ENCODE results near the gene CNOT6. TPM values are rescaled to one million over a fixed set of nuclear protein-coding genes. Genes with fewer than 3 reads are reported as not detected.

CNOT6 gene
- total RNA-seq, 1 donor from 2014 or later, result 41.7 TPM

GRCh38 chr5:180540050-180540694 is 46.0 kb downstream of the CNOT6 start:
- H2AFZ ChIP-seq (ENCODE audit: low read depth, low read length), result no peak overlapping the region
- peaks cover 44% of the 10 kb centered on the region for H4K20me1 ChIP-seq (ENCODE audit: insufficient read depth, low read length)
- DNase-seq (ENCODE audit: low read depth), result no peak
- FAIRE-seq, result no peak
- H3K4me1 Mint-ChIP-seq (ENCODE audit: low read depth, unreplicated experiment), result no peaks in the 10 kb centered on the region
- TF ChIP-seq EZH2 (IDR thresholded peaks at IDR 0.05; ENCODE audit: insufficient read depth, low read length) (no peak), CTCF (IDR thresholded peaks at IDR 0.05; ENCODE audit: insufficient read depth, low read depth, low read length) (no peak)
- H3K27me3 Mint-ChIP-seq (ENCODE audit: low read depth, unreplicated experiment), result no peaks in the 10 kb centered on the region
- no peak overlapping the region for H3K9ac ChIP-seq (ENCODE audit: low read length)
- peaks cover 25% of the 10 kb centered on the region for H3K36me3 Mint-ChIP-seq (ENCODE audit: low read depth, unreplicated experiment)
- no peak overlapping the region for H3K4me3 ChIP-seq (ENCODE audit: insufficient read depth, low read depth, low read length)
- H3K4me3 Mint-ChIP-seq (ENCODE audit: unreplicated experiment), result no peak overlapping the region
- H3K79me2 ChIP-seq (ENCODE audit: insufficient read depth, low read length), result peaks cover 80% of the 10 kb centered on the region
- no peaks in the 10 kb centered on the region for H3K9me3 ChIP-seq (ENCODE audit: insufficient read depth, low read depth, low read length)
- no peaks in the 10 kb centered on the region for H3K27me3 ChIP-seq (ENCODE audit: insufficient read depth, low read length)
- H3K27ac ChIP-seq (ENCODE audit: low read depth, low read length), result no peak overlapping the region
- H3K36me3 ChIP-seq (ENCODE audit: insufficient read depth, low read length), result peaks cover 2% of the 10 kb centered on the region
- no peak overlapping the region for H3K4me2 ChIP-seq (ENCODE audit: low read length)
- no peaks in the 10 kb centered on the region for H3K9me3 Mint-ChIP-seq (ENCODE audit: unreplicated experiment)
- H3K27ac Mint-ChIP-seq (ENCODE audit: unreplicated experiment), result no peak overlapping the region
- no peaks in the 10 kb centered on the region for H3K4me1 ChIP-seq (ENCODE audit: insufficient read depth, low read length)

DNA sequence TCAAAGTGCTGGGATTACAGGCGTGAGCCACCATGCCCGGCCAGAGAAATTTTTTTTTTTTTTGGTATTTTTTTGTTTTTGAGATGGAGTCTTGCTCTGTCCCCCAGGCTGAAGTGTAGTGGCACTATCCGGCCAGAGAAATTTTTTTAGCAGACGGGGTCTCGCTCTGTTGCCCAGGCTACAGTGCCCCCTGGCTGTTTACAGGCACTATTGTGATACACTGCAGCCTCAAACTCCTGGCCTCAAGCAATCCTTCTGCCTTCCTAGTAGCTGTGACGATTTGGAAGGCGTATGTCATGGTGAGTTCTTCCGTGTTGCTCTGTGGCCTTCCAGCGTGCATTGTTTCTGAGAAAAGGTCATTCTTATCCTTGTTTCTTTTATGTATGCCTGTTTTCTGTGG is 47.5 kb downstream of the CNOT6 start:
- Histone ChIP-seq H3K9ac (ENCODE audit: low read length) (no peak overlapping the region), H3K27ac (ENCODE audit: low read depth, low read length) (no peak overlapping the region), H3K27me3 (ENCODE audit: insufficient read depth, low read length) (no peaks in the 10 kb centered on the region), H3K4me3 (ENCODE audit: insufficient read depth, low read depth, low read length) (no peak overlapping the region), H3K9me3 (ENCODE audit: insufficient read depth, low read depth, low read length) (no peaks in the 10 kb centered on the region), H3K79me2 (ENCODE audit: insufficient read depth, low read length) (peaks cover 83% of the 10 kb centered on the region), H2AFZ (ENCODE audit: low read depth, low read length) (no peak overlapping the region), H3K4me1 (ENCODE audit: insufficient read depth, low read length) (no peaks in the 10 kb centered on the region), H4K20me1 (ENCODE audit: insufficient read depth, low read length) (peaks cover 39% of the 10 kb centered on the region), H3K36me3 (ENCODE audit: insufficient read depth, low read length) (peaks cover 2% of the 10 kb centered on the region), H3K4me2 (ENCODE audit: low read length) (no peak overlapping the region)
- peaks cover 20% of the 10 kb centered on the region for H3K36me3 Mint-ChIP-seq (ENCODE audit: low read depth, unreplicated experiment)
- H3K4me3 Mint-ChIP-seq (ENCODE audit: unreplicated experiment), result no peak overlapping the region
- no peak for TF ChIP-seq CTCF (IDR thresholded peaks at IDR 0.05; ENCODE audit: insufficient read depth, low read depth, low read length)
- no peak for TF ChIP-seq EZH2 (IDR thresholded peaks at IDR 0.05; ENCODE audit: insufficient read depth, low read length)
- no peaks in the 10 kb centered on the region for H3K4me1 Mint-ChIP-seq (ENCODE audit: low read depth, unreplicated experiment)
- DNase-seq (ENCODE audit: low read depth) (no peak), FAIRE-seq (no peak)
- no peaks in the 10 kb centered on the region for H3K27me3 Mint-ChIP-seq (ENCODE audit: low read depth, unreplicated experiment)
- no peak overlapping the region for H3K27ac Mint-ChIP-seq (ENCODE audit: unreplicated experiment)
- H3K9me3 Mint-ChIP-seq (ENCODE audit: unreplicated experiment), result no peaks in the 10 kb centered on the region

DNA sequence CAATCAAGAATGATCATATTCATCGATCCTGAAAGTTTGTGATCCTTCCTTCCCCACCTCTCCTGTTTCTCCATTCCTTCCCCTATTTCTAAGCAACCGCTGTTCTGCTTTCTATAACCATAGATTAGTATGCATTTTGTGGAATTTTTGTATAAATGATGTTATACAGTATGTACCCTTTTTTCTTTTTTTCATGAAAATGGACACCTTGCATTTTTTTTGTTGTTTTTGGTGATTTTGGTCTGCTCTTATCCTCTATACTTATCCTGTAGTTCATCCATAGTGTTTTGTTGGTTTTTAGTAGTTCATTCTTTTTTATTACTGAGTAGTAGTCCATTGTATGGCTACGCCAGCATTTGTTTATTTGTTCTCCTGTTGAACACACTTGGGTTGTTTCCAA is 51.1 kb downstream of the CNOT6 start:
- H3K27me3 ChIP-seq (ENCODE audit: insufficient read depth, low read length), result no peaks in the 10 kb centered on the region
- no peaks in the 10 kb centered on the region for H3K4me1 Mint-ChIP-seq (ENCODE audit: low read depth, unreplicated experiment)
- H2AFZ ChIP-seq (ENCODE audit: low read depth, low read length), result no peak overlapping the region
- no peaks in the 10 kb centered on the region for H3K4me1 ChIP-seq (ENCODE audit: insufficient read depth, low read length)
- DNase-seq (ENCODE audit: low read depth), result no peak
- H3K27me3 Mint-ChIP-seq (ENCODE audit: low read depth, unreplicated experiment), result no peaks in the 10 kb centered on the region
- H3K27ac ChIP-seq (ENCODE audit: low read depth, low read length), result no peak overlapping the region
- FAIRE-seq, result no peak
- no peaks in the 10 kb centered on the region for H3K36me3 ChIP-seq (ENCODE audit: insufficient read depth, low read length)
- H3K9ac ChIP-seq (ENCODE audit: low read length), result no peak overlapping the region
- H4K20me1 ChIP-seq (ENCODE audit: insufficient read depth, low read length), result peaks cover 45% of the 10 kb centered on the region
- no peak overlapping the region for H3K27ac Mint-ChIP-seq (ENCODE audit: unreplicated experiment)
- H3K4me3 Mint-ChIP-seq (ENCODE audit: unreplicated experiment), result peak overlapping the region; percentile 43
- H3K4me2 ChIP-seq (ENCODE audit: low read length), result no peak overlapping the region
- TF ChIP-seq EZH2 (IDR thresholded peaks at IDR 0.05; ENCODE audit: insufficient read depth, low read length) (no peak), CTCF (IDR thresholded peaks at IDR 0.05; ENCODE audit: insufficient read depth, low read depth, low read length) (no peak)
- H3K4me3 ChIP-seq (ENCODE audit: insufficient read depth, low read depth, low read length), result no peak overlapping the region
- H3K79me2 ChIP-seq (ENCODE audit: insufficient read depth, low read length), result peaks cover 78% of the 10 kb centered on the region
- H3K9me3 Mint-ChIP-seq (ENCODE audit: unreplicated experiment), result no peaks in the 10 kb centered on the region
- peaks cover 19% of the 10 kb centered on the region for H3K36me3 Mint-ChIP-seq (ENCODE audit: low read depth, unreplicated experiment)
- no peaks in the 10 kb centered on the region for H3K9me3 ChIP-seq (ENCODE audit: insufficient read depth, low read depth, low read length)
